Stomach smooth muscle (tissue), 2 donors: ENCODE results near the gene SMTNL2.

Experiments
- H3K27ac ChIP-seq: one replicate; pipeline ENCODE4 v1.7.0; 2013; ENCODE audit warnings: mild to moderate bottlenecking, low read length, inconsistent platforms
- H3K27me3 ChIP-seq, 2 donors: one replicate each; pipeline ENCODE4 v1.7.0; 2013; ENCODE audit warnings: low read length in 2 of 2; ENCODE audit not compliant: insufficient read depth in 2 of 2, control insufficient read depth in 1 of 2
- H3K36me3 ChIP-seq, 2 donors: one replicate each; pipeline ENCODE4 v1.7.0; 2013; ENCODE audit warnings: low read length in 2 of 2; ENCODE audit not compliant: control insufficient read depth in 2 of 2, insufficient read depth in 2 of 2
- H3K4me1 ChIP-seq: one replicate; pipeline ENCODE4 v1.7.0; 2013; ENCODE audit warnings: low read length; ENCODE audit not compliant: control insufficient read depth, insufficient read depth
- H3K4me3 ChIP-seq, 2 donors: one replicate each; pipeline ENCODE4 v1.7.0; 2013; ENCODE audit warnings: low read length in 2 of 2
- H3K9ac ChIP-seq, 2 donors: one replicate each; pipeline ENCODE4 v1.7.0; 2013; ENCODE audit warnings: low read length in 2 of 2, mild to moderate bottlenecking in 1 of 2
- H3K9me3 ChIP-seq, 2 donors: one replicate each; pipeline ENCODE4 v1.7.0; 2013; ENCODE audit warnings: low read length in 2 of 2; ENCODE audit not compliant: control insufficient read depth in 2 of 2
- donor health status: healthy.
- donor health status: Pancreatic carcinoma.

SMTNL2 gene

DNA sequence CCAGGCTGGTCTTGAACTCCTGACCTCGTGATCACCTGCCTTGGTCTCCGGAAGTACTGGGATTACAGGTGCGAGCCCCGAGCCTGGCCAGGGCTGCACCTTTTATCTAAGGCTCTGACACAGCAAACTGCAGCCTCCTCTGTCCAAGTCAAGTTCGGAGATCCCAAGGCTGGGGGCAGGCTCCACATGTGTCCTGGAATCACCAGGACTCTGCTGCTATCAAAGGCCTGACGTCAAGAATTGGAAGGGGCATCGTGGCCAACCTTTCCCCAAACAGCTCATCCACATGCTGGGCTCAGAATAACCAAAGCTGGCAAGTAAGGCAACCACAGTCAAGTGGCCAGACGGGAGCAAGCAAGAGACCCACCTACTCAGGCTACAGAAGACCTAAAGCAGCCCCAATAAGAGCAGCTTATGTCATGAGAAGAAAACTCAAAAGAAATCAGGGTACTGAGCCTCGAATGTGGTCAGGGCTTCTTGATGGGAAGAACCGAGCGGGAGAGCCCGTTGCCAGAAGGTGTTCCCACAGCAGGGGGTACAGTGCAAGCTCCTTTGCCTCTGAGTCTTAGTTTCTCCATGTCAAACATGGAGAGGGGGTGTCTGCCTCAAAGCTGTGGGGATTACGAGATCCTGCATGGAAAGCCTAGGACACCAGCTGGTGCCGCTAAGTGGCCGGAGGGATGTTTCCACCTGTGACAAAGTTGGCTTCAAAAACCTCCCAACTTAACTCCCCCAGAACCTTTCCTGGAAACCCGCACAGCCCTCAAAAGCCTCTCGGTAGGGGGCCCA is 37.0 kb upstream of the SMTNL2 start:
- Histone ChIP-seq H3K9me3 (no peaks in the 10 kb centered on the region), H3K9ac (no peak overlapping the region), H3K4me3 (no peak overlapping the region), H3K4me1 (no peaks in the 10 kb centered on the region), H3K36me3 (peaks cover 35 to 51% of the 10 kb centered on the region in 2 donors), H3K27ac (no peak overlapping the region), H3K27me3 (no peaks in the 10 kb centered on the region)

GRCh38 chr17:4548061-4548461 is 36.3 kb upstream of the SMTNL2 start:
- no peaks in the 10 kb centered on the region for H3K4me1 ChIP-seq
- H3K36me3 ChIP-seq, result peaks cover 29 to 49% of the 10 kb centered on the region in 2 donors
- H3K9ac ChIP-seq, result no peak overlapping the region
- H3K4me3 ChIP-seq, result no peak overlapping the region
- H3K9me3 ChIP-seq, result no peaks in the 10 kb centered on the region
- H3K27me3 ChIP-seq, result no peaks in the 10 kb centered on the region
- H3K27ac ChIP-seq, result no peak overlapping the region

- H3K9ac ChIP-seq, result no peak overlapping the region
- no peaks in the 10 kb centered on the region for H3K9me3 ChIP-seq
- no peaks in the 10 kb centered on the region for H3K27me3 ChIP-seq
- H3K4me3 ChIP-seq, result no peak overlapping the region
- no peak overlapping the region for H3K27ac ChIP-seq
- H3K36me3 ChIP-seq, result peaks cover 32 to 50% of the 10 kb centered on the region in 2 donors
- H3K4me1 ChIP-seq, result peaks cover 3% of the 10 kb centered on the region
Measured at GRCh38 chr17:4548721-4549531, 35.4 kb upstream of the SMTNL2 start.

GRCh38 chr17:4549781-4550533 is 34.4 kb upstream of the SMTNL2 start:
- no peak overlapping the region for H3K27ac ChIP-seq
- no peaks in the 10 kb centered on the region for H3K9me3 ChIP-seq
- H3K4me1 ChIP-seq, result peaks cover 13% of the 10 kb centered on the region
- no peak overlapping the region for H3K9ac ChIP-seq
- H3K4me3 ChIP-seq, result no peak overlapping the region
- H3K27me3 ChIP-seq, result no peaks in the 10 kb centered on the region
- peaks cover 32 to 50% of the 10 kb centered on the region in 2 donors for H3K36me3 ChIP-seq

DNA sequence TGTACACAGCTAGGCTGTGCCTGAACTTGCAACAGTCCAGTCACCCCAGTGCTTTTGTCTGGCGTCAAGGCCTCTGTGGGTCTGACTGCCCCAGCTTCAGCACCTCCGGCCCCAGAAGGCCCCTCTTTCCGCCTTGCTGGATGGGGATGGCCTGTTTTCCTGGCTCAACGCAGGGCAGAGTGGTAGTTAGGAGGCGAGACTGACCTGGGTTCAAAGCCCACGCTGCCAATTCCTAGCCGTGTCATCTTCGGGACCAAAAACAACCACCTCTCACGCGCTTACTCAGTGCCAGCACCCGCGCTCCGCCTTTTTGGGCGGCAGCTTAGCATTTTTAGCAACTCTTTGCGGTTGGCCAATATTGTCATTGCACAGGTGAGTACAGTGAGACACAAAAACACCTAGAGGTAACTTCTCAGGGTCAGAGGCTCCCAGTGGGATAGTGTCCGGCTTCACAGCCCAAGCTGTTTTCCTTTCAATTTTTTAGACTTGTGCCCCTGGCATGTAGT is 33.7 kb upstream of the SMTNL2 start:
- Histone ChIP-seq H3K4me1 (peaks cover 18% of the 10 kb centered on the region), H3K4me3 (no peak overlapping the region), H3K27ac (no peak overlapping the region), H3K9me3 (no peaks in the 10 kb centered on the region), H3K27me3 (no peaks in the 10 kb centered on the region), H3K9ac (no peak overlapping the region), H3K36me3 (peaks cover 30 to 47% of the 10 kb centered on the region in 2 donors)

GRCh38 chr17:4551141-4551540 is 33.2 kb upstream of the SMTNL2 start:
- no peaks in the 10 kb centered on the region for H3K9me3 ChIP-seq
- H3K4me1 ChIP-seq, result peaks cover 23% of the 10 kb centered on the region
- H3K27me3 ChIP-seq, result no peaks in the 10 kb centered on the region
- no peak overlapping the region for H3K4me3 ChIP-seq
- H3K27ac ChIP-seq, result no peak overlapping the region
- H3K9ac ChIP-seq, result no peak overlapping the region
- H3K36me3 ChIP-seq, result peaks cover 30 to 47% of the 10 kb centered on the region in 2 donors

GRCh38 chr17:4551796-4552525 is 32.4 kb upstream of the SMTNL2 start:
- H3K36me3 ChIP-seq, result peaks cover 27 to 46% of the 10 kb centered on the region in 2 donors

GRCh38 chr17:4553669-4554068 is 30.7 kb upstream of the SMTNL2 start:
- Histone ChIP-seq H3K36me3 (peaks cover 17 to 35% of the 10 kb centered on the region in 2 donors), H3K9me3 (no peaks in the 10 kb centered on the region), H3K4me1 (peaks cover 24% of the 10 kb centered on the region), H3K27me3 (no peaks in the 10 kb centered on the region), H3K27ac (no peak overlapping the region), H3K9ac (no peak overlapping the region), H3K4me3 (no peak overlapping the region)

More at GRCh38 chr17:4551796-4552525, 32.4 kb upstream of the SMTNL2 start:
- Histone ChIP-seq H3K27me3 (no peaks in the 10 kb centered on the region), H3K4me3 (no peak overlapping the region), H3K4me1 (peaks cover 24% of the 10 kb centered on the region), H3K9ac (no peak overlapping the region), H3K9me3 (no peaks in the 10 kb centered on the region), H3K27ac (no peak overlapping the region)

DNA sequence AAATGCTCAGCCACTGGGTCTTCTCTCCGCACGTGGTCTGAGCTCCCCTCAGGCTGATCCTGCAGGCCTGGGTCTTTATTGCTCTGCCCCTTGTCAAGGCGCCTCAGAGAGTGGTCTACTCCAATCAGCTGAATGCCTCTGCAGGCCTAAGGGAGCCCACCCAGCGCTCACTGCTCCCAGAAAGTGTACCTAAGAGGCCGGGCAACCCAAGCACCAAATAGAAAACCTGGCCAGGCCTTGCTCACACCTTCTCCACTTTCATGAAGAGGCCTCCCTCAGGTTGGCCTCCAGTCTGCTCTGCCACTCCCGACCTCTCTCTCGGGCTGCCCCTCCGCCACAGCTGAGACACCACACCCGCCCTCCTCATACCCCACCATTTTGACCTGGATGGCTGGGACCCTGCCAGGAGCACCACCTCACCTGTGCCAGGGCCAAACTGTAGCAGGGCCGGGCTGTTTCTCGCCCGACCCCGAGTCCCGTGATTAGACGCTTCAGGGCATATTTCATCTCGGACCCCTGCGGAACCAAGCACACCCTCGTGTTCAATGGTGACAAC is 29.8 kb upstream of the SMTNL2 start:
- H3K4me1 ChIP-seq, result peaks cover 24% of the 10 kb centered on the region
- H3K27ac ChIP-seq, result no peak overlapping the region
- peak overlapping the region; percentile 94 to 97 for H3K4me3 ChIP-seq
- H3K36me3 ChIP-seq, result peaks cover 12 to 28% of the 10 kb centered on the region in 2 donors
- H3K9me3 ChIP-seq, result no peaks in the 10 kb centered on the region
- H3K27me3 ChIP-seq, result no peaks in the 10 kb centered on the region
- H3K9ac ChIP-seq, result peak overlapping the region; percentile 69 to 82
